Stimulated activated CD4-positive, alpha-beta T cell treated with anti-CD3 and anti-CD28 coated beads, Interleukin-2, amount 100 ng/mL, for 24 hours (primary cell): ENCODE measurements around the gene DNAH5.

Experiments
- DNase-seq, 2 donors: peaks; one replicate each; pipeline ENCODE4 v3.0.0-alpha.2; 2020

The DNAH5 gene

GRCh38 chr5:13700626-13701025, 243.9 kb downstream of the DNAH5 start:
- DNase-seq, result no peak

GRCh38 chr5:13698885-13699284, 245.6 kb downstream of the DNAH5 start:
- no peak for DNase-seq

- no peak for DNase-seq
Observed at GRCh38 chr5:13695076-13695712, 249.3 kb downstream of the DNAH5 start.

GRCh38 chr5:13692172-13692571, 252.3 kb downstream of the DNAH5 start:
- no peak for DNase-seq

GRCh38 chr5:13676531-13676930, 268.0 kb downstream of the DNAH5 start:
- DNase-seq, result no peak

- no peak for DNase-seq
Observed at GRCh38 chr5:13674391-13674790, 270.1 kb downstream of the DNAH5 start.

- no peak for DNase-seq
Observed at GRCh38 chr5:13673511-13673910, 271.0 kb downstream of the DNAH5 start.

GRCh38 chr5:13664377-13664776, 280.1 kb downstream of the DNAH5 start:
- DNase-seq, result no peak

- no peak for DNase-seq
Observed at GRCh38 chr5:13662626-13663025, 281.9 kb downstream of the DNAH5 start.

GRCh38 chr5:13661272-13661671, 283.2 kb downstream of the DNAH5 start:
- DNase-seq, result no peak

GRCh38 chr5:13660072-13660471, 284.4 kb downstream of the DNAH5 start:
- DNase-seq, result no peak

GRCh38 chr5:13659391-13659790, 285.1 kb downstream of the DNAH5 start:
- no peak for DNase-seq

GRCh38 chr5:13658761-13659160, 285.7 kb downstream of the DNAH5 start:
- DNase-seq, result no peak

GRCh38 chr5:13658152-13658551, 286.3 kb downstream of the DNAH5 start:
- no peak for DNase-seq

- DNase-seq, result no peak
Observed at GRCh38 chr5:13653709-13654108, 290.8 kb downstream of the DNAH5 start.

GRCh38 chr5:13649656-13650055, 294.8 kb downstream of the DNAH5 start:
- no peak for DNase-seq

GRCh38 chr5:13648822-13649221, 295.7 kb downstream of the DNAH5 start:
- DNase-seq, result no peak

GRCh38 chr5:13643734-13644133, 300.8 kb downstream of the DNAH5 start:
- no peak for DNase-seq

GRCh38 chr5:13643196-13643595, 301.3 kb downstream of the DNAH5 start:
- DNase-seq, result no peak
